ENCODE data around the gene LSAMP. TPM values are rescaled to one million over a fixed set of nuclear protein-coding genes. Genes with fewer than 3 reads are reported as not detected.

Gene LSAMP
- total and polyA plus RNA-seq, 2 experiments from 2014 or later = 2.0 to 2.9 TPM

GRCh38 chr3:116246406-116246980, 198.8 kb downstream of the LSAMP start:
- Histone ChIP-seq H4K20me1 (replicated peaks; ENCODE audit: insufficient read depth) (no peaks in the 10 kb centered on the region; the same call in 1 of the 2 replicates), H3K9me2 (ENCODE audit: insufficient read depth) (no peaks in the 10 kb centered on the region), H3K27ac (ENCODE audit: low read depth) (no peak overlapping the region), H3K4me3 (no peak overlapping the region), H3K4me1 (ENCODE audit: insufficient read depth) (0 out of 2 replicates have a peak, but pooled peaks cover 5% of the 10 kb centered on the region), H3K36me3 (ENCODE audit: insufficient read depth) (no peaks in the 10 kb centered on the region), H2AFZ (no peak overlapping the region), H3K79me2 (replicated peaks; ENCODE audit: insufficient read depth) (no peaks in the 10 kb centered on the region), H3F3A (replicated peaks; ENCODE audit: low read depth) (no peaks in the 10 kb centered on the region), H3K27me3 (ENCODE audit: insufficient read depth) (no peaks in the 10 kb centered on the region), H3K4me2 (no peak overlapping the region)
- Mint-ChIP-seq H3K9me3 (no peaks in the 10 kb centered on the region), H3K27me3 (ENCODE audit: insufficient read depth, low read depth, poor library complexity) (peaks cover 5% of the 10 kb centered on the region), H3K4me3 (no peak overlapping the region), H3K27ac (no peak overlapping the region), H3K4me1 (peaks cover 6% of the 10 kb centered on the region), H3K36me3 (ENCODE audit: low read depth) (no peaks in the 10 kb centered on the region)
- no peak for TF ChIP-seq ZNF114 (CRISPR knock-in tag; IDR thresholded peaks at IDR 0.05)
- TF ChIP-seq JUNB (IDR thresholded peaks at IDR 0.05; ENCODE audit: unreplicated experiment) = no peak
- TF ChIP-seq ZNF462 (CRISPR knock-in tag; IDR thresholded peaks at IDR 0.05) = no peak
- TF ChIP-seq ETS1 (IDR thresholded peaks at IDR 0.05) = no peak
- TF ChIP-seq EZH2phosphoT487 (IDR thresholded peaks at IDR 0.05; ENCODE audit: unreplicated experiment) = no peak
- TF ChIP-seq STAT1 (IDR thresholded peaks at IDR 0.05; ENCODE audit: unreplicated experiment) = no peak
- TF ChIP-seq POLR2AphosphoS5 (IDR thresholded peaks at IDR 0.05; ENCODE audit: low read depth) = no peak
- no peak for TF ChIP-seq CTCF (conservative IDR thresholded peaks at IDR 0.05; ENCODE audit: low read depth in 2 of 2)
- no peak for TF ChIP-seq CREB1 (CRISPR knock-in tag; IDR thresholded peaks at IDR 0.05; ENCODE audit: low read depth)
- no peak for TF ChIP-seq NANOG (IDR thresholded peaks at IDR 0.05; ENCODE audit: borderline replicate concordance)
- no peak for TF ChIP-seq EZH2 (IDR thresholded peaks at IDR 0.05; ENCODE audit: low read depth, unreplicated experiment)
- no peak for TF ChIP-seq ZNF331 (CRISPR knock-in tag; IDR thresholded peaks at IDR 0.05; ENCODE audit: low read depth)
- TF ChIP-seq REST (IDR thresholded peaks at IDR 0.05; ENCODE audit: unreplicated experiment) = no peak
- ATAC-seq (no peak), DNase-seq (ENCODE audit: low spot score) (no peak)
